Measurements from ENCODE around the gene CCDC180.
"Not testable (repeated sequence)": the region's sequence is repeated elsewhere in the genome, so short reads cannot be mapped to it uniquely, and the experiment has no call there.

Gene CCDC180

DNA sequence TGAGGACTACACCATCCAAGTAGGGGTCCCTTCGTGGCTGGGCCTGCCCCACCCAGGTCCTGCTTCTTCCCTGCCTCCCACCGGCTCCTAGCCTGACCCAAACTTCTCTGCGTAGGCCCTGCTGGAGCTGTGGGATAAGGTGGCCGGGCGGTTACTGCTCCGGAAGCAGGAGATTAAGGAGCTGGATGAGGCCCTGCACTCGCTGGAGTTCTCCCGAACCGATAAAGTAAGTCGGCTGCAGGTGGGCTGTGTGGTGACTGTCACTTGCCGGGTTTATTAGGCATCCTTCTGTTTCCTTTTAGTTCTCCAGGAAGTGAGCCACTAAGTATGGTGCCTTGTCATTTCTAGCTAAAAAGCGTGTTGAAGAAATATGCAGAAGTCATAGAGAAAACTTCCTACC lies 7.0 kb downstream of the CCDC180 start:
- in situ Hi-C loops (cut with HindIII; ENCODE audit: low pct_unique_long_range_greater_than_20kb, low sequenced_read_pairs) = no loop called here
- no peak for TF ChIP-seq JUND (IDR thresholded peaks at IDR 0.05; ENCODE audit: low read depth)
- no peak for DNase-seq (ENCODE audit: low read depth in 1 of 2, low spot score in 1 of 2)

DNA sequence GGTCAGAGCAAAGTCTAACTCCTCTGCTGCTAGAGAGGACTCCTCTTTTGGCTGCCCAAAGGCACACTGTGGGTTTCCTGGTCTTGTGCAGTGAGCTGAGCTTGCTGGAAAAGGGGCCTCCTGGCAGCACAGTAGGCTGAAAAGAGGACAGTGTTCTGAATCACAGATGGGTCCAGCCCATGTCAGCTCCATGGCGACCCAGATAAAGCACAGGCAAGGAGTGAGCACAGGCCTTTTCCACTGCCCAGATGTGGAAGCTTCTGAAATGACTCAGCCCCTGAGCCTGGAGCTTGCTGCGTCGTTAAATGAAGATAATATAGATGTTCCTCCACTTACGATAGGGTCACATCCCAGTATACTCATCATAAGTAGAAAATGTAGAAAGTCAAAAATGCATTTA lies 8.1 kb downstream of the CCDC180 start:
- in situ Hi-C loops (cut with HindIII; ENCODE audit: low pct_unique_long_range_greater_than_20kb, low sequenced_read_pairs) = no loop called here
- no peak for DNase-seq (ENCODE audit: low read depth in 1 of 2, low spot score in 1 of 2)
- TF ChIP-seq JUND (IDR thresholded peaks at IDR 0.05; ENCODE audit: low read depth) = no peak

DNA sequence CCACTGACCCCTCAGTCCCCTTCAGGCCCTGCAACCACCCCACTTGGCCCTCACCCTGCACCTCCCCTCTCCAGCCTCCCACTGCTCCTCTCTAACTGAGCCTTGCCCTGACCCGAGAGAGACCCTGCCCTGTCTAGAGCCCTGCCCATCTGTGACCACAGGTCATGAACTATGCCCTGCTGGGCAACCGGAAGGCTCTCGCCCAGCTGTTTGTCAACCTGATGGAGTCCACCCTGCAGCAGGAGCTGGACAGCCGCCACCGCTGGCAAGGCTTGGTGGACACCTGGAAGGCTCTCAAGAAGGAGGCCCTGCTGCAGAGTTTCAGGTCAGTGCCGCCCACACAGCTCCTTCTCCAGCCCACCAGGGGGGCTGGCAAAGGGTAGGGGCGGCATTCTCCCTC lies 9.4 kb downstream of the CCDC180 start:
- in situ Hi-C loops (cut with HindIII; ENCODE audit: low pct_unique_long_range_greater_than_20kb, low sequenced_read_pairs) = no loop called here
- no peak for DNase-seq (ENCODE audit: low read depth in 1 of 2, low spot score in 1 of 2)
- TF ChIP-seq JUND (IDR thresholded peaks at IDR 0.05; ENCODE audit: low read depth) = no peak

DNA sequence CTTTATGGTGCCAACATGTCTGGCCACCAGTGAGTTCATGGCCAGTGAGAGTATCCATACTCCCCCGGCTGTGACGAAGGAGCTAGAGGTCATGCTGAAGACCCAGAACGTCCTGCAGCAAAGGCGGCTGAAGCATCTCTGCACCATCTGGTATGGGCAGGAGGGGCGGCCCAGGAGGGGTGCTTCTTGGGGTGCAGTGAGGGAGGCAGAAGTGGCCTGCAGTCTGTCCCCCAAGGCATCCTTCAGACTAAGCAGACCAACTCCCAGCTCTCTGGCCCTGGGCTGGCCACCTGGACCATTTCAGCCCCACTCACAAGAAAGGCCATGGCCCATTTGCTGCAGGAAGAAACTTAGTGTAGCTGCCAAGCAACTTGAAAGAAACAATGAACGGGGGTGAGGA lies 11.0 kb downstream of the CCDC180 start:
- no peak for TF ChIP-seq JUND (IDR thresholded peaks at IDR 0.05; ENCODE audit: low read depth)
- in situ Hi-C loops (cut with HindIII; ENCODE audit: low pct_unique_long_range_greater_than_20kb, low sequenced_read_pairs) = no loop called here
- no peak for DNase-seq (ENCODE audit: low read depth in 1 of 2, low spot score in 1 of 2)

DNA sequence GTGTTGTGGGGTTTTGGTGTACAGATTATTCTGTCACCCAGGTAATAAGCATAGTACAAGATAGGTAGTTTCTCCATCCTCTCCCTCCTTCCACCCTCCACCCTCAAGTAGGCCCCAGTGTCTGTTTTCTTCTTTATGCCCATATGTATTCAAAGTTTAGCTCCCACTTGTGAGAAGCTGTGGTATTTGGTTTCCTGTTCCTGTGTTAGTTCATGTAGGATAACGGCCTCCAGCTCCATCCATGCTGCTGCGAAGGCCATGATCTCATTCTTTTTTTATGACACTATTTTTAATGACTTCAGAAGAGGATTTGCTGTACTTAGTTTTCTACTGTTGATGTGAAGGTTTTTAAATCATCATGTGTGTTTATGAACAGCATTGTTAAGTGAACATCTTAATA lies 11.9 kb downstream of the CCDC180 start:
- TF ChIP-seq JUND (IDR thresholded peaks at IDR 0.05; ENCODE audit: low read depth) = no peak
- no peak for DNase-seq (ENCODE audit: low read depth in 1 of 2, low spot score in 1 of 2)
- in situ Hi-C loops (cut with HindIII; ENCODE audit: low pct_unique_long_range_greater_than_20kb, low sequenced_read_pairs) = no loop called here

DNA sequence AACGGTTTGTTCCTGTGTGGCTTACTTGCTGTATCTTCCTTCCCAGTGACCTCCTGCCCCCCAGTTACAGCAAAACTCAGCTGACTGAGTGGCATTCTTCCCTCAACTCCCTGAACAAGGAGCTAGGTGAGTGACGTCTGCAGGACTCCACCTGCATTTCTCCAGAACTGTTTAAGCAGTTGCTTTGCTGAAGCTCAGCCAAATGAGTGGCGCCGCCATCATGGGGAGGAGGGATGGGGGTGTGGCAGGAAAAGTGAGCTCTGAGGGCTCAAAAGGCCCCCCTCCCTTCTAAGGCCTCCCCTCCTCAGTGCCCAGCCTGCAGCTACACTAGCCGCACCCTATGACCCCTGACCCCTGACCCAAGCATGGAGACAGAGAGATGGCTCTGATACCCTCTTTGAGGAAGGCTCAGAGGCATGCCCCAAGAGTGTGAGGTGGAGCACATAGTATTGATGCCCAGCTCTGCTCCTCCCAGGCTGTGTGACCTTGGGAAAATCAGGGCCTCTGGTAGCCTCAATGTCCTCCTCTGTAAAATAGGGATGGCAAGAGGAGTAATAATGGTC lies 12.7 kb downstream of the CCDC180 start:
- no peak for TF ChIP-seq JUND (IDR thresholded peaks at IDR 0.05; ENCODE audit: low read depth)
- no peak for DNase-seq (ENCODE audit: low read depth in 1 of 2, low spot score in 1 of 2)
- in situ Hi-C loops (cut with HindIII; ENCODE audit: low pct_unique_long_range_greater_than_20kb, low sequenced_read_pairs) = no loop called here

DNA sequence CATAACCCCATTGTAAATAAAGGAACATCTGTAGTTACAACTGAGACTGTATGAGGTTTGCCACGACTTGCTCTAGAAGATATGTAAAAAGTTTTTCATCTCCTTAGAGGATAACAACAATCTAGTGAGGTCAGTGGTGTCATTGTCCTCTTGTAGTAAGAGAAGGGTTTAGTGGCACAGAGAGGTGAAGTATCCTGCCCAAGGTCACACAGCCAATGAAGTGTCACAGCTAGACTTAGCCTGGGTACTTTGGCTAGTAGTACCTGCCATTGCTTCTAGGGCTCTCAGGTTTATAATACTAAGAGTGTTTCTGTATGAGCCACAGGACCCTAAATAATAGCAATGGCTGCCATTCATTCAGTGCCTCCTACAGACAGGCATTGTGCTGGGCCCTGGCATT lies 13.8 kb downstream of the CCDC180 start:
- no peak for TF ChIP-seq JUND (IDR thresholded peaks at IDR 0.05; ENCODE audit: low read depth)
- DNase-seq (ENCODE audit: low read depth in 1 of 2, low spot score in 1 of 2) = no peak
- in situ Hi-C loops (cut with HindIII; ENCODE audit: low pct_unique_long_range_greater_than_20kb, low sequenced_read_pairs) = no loop called here

DNA sequence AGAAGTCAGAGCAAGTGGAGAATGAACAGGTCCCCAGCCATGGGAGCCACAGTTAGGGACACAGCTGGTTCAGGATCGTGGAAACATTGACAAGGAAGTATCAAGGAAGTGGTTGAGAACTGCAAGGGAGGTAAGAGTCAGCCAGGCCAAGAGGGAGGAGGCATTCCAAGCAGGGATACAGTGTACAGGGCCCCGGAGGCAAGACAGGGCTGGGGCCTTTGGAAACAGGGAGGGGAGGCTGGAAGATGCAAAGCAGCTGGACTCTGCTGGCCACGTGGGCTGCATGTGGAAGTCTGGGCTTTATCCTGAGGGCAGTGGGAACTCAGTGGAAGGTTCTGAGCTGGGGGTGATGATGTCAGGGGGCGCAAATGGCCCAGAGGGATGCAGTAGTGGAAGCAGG lies 14.2 kb downstream of the CCDC180 start:
- in situ Hi-C loops (cut with HindIII; ENCODE audit: low pct_unique_long_range_greater_than_20kb, low sequenced_read_pairs) = no loop called here
- DNase-seq (ENCODE audit: low read depth in 1 of 2, low spot score in 1 of 2) = no peak
- TF ChIP-seq JUND (IDR thresholded peaks at IDR 0.05; ENCODE audit: low read depth) = no peak

DNA sequence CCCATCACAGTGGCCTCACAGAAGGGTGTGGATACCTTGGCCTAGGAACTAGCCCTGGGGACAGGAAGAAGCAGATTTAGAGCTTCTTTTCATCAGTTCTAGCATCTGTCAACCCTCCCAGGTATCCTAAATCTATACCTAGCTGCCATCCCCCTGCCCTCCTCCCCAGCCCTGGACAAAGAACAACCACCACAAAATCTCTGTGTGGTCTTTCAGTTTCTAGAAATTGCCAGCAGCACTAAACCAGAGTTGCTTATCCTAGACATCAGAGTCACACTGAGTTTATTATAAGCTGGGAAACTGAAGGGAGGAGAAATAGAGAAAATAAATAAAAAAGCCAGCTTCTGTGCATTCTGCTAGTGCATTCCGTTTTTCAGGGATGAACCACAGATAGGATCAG lies 14.6 kb downstream of the CCDC180 start:
- DNase-seq (ENCODE audit: low read depth in 1 of 2, low spot score in 1 of 2) = no peak
- no peak for TF ChIP-seq JUND (IDR thresholded peaks at IDR 0.05; ENCODE audit: low read depth)
- in situ Hi-C loops (cut with HindIII; ENCODE audit: low pct_unique_long_range_greater_than_20kb, low sequenced_read_pairs) = no loop called here

DNA sequence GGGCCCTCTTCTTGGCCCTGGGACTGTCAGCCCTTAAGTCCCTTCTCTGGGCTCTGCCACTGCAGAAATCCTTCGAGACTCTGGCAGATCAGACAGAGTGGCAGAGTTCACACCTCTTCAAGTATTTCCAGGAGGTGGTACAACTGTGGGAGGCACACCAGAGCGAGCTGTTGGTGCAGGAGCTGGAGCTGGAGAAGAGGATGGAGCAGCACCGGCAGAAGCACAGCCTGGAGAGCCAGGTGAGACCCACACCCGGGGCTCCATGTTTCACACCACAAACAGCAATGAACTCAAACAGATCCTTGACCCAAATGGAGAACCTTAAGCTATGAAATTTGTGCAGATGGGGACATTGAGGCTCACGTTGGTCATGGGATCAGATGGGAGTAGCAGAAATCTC lies 17.5 kb downstream of the CCDC180 start:
- DNase-seq (ENCODE audit: low read depth in 1 of 2, low spot score in 1 of 2) = no peak
- in situ Hi-C loops (cut with HindIII; ENCODE audit: low pct_unique_long_range_greater_than_20kb, low sequenced_read_pairs) = no loop called here
- TF ChIP-seq JUND (IDR thresholded peaks at IDR 0.05; ENCODE audit: low read depth) = no peak

DNA sequence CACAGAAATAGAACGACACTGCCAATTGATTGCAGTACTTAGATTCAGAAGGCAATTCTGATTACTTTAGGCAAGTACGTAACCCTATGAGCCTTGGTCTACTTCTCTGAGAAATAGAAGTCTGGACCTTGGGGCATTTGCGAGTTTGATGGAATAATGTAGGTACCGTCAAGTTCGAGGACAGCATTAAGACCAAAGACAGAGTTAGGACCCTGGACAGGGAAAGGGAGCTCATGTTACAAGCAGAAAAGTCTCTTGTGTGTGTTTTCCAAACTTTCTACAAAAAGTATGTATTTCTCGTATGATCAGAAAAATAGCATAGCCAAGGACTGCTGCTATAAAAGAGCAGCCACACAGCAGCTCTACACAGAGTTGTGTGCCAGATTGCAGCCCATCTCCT lies 20.1 kb downstream of the CCDC180 start:
- no peak for TF ChIP-seq JUND (IDR thresholded peaks at IDR 0.05; ENCODE audit: low read depth)
- DNase-seq (ENCODE audit: low read depth in 1 of 2, low spot score in 1 of 2) = no peak
- in situ Hi-C loops (cut with HindIII; ENCODE audit: low pct_unique_long_range_greater_than_20kb, low sequenced_read_pairs) = no loop called here

DNA sequence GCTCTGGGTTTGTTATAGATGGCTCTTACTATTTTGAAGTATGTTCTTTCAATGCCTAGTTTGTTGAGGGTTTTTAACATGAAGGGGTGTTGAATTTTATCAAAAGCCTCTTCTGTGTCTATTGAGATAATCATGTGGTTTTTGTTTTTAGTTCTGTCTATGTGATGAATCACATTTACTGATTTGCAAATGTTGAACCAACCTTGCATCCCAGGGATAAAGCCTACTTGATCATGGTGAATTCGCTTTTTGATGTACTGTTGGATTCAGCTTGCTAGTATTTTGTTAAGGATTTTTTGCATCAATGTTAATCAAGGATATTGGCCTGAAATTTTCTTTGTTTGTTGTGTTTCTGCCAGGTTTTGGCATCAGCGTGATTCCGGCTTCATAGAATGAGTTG lies 25.5 kb downstream of the CCDC180 start:
- TF ChIP-seq JUND (IDR thresholded peaks at IDR 0.05; ENCODE audit: low read depth) = no peak
- DNase-seq (ENCODE audit: low read depth in 1 of 2, low spot score in 1 of 2) = no peak
- in situ Hi-C loops (cut with HindIII; ENCODE audit: low pct_unique_long_range_greater_than_20kb, low sequenced_read_pairs) = no loop called here

DNA sequence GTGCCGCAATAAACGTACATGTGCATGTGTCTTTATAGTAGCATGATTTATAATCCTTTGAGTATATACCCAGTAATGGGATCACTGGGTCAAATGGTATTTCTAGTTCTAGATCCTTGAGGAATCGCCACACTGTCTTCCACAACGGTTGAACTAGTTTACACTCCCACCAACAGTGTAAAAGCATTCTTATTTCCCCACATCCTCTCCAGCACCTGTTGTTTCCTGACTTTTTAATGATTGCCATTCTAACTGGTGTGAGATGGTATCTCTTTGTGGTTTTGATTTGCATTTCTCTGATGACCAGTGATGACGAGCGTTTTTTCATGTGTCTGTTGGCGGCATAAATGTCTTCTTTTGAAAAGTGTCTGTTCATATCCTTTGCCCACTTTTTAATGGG lies 28.2 kb downstream of the CCDC180 start:
- DNase-seq (ENCODE audit: low read depth in 1 of 2, low spot score in 1 of 2); in situ Hi-C loops (cut with HindIII; ENCODE audit: low pct_unique_long_range_greater_than_20kb, low sequenced_read_pairs): not testable (repeated sequence)

DNA sequence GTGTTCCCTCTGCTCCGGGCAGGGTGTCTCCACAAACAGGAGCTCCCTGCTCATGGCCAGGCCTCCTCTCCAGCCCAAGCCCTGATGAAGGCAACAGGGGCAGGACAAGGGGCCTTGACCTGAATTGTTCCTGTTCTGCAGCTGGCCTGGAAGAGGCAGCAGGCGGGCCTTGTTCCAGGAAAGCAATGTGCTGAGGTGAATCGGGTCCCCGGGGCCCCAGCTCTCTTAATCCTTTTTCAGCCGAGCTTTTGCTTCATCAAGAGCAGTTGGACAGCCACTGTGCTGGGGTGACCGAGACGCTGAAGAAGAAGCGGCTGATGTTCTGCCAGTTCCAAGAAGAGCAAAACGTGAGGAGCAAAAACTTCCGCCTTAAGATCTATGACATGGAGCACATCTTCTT lies 41.4 kb downstream of the CCDC180 start:
- TF ChIP-seq JUND (IDR thresholded peaks at IDR 0.05; ENCODE audit: low read depth) = no peak
- in situ Hi-C loops (cut with HindIII; ENCODE audit: low pct_unique_long_range_greater_than_20kb, low sequenced_read_pairs) = no loop called here
- no peak for DNase-seq (ENCODE audit: low read depth in 1 of 2, low spot score in 1 of 2)

All from T47D (cell line).